ENCODE results near the gene CCDC8. TPM values are rescaled to one million over a fixed set of nuclear protein-coding genes. Genes with fewer than 3 reads are reported as not detected.
A peak's percentile ranks its signal among the peaks of the same experiment; 100 is the strongest.

CCDC8 gene
- total and polyA plus RNA-seq, 3 donors from 2014 or later: 20.1 to 33.8 (median 23.3) TPM

DNA sequence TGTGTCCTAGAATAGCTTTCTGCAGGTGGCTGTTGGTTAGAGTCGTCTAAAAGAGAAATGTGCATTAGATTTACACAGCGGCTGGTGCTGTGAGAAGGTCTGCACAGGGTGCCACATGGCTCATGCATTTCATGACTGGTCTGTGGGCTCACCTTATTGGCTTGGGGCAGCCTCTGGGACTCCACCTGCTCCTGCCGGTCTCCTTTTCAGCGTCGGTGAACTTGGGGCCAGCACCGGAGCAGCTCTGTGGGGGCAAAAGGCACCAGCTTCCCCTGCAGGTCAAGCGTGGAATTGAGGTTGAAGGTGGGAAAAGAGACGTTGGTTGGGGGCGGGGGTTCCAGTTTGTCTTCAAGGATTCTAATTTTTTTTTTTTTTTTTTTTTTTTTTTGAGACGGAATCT, 18.5 kb upstream of the CCDC8 start:
- 57 to 70% methylated on average over 10 of the region's 10 CpGs for WGBS, 2 donors
- intact Hi-C loops (cut with DNase I; ENCODE audit: low total_unique reads): no loop called here

DNA sequence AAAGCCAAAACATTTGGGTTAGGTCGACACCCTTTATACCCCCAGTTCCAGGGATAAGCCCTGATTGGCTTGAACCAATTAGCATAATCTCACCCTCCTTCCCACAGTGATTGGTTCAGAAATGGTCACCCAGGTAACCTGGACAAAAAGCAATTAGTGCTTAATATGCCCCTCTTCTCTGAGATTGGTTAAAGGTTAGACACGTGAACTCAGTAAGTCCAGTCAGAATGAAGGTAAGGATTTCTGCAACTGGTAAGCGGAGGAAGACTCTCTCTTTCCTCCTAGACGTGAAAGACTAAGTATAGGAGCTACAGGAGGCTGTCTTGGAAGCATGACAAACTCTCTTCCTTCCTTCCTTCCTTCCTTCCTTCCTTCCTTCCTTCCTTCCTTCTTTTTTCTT, 16.6 kb upstream of the CCDC8 start:
- WGBS, 2 donors: 56% methylated on average over 4 of the region's 4 CpGs
- intact Hi-C loops (cut with DNase I; ENCODE audit: low total_unique reads): no loop called here
- no peak for DNase-seq
- no peaks in the 10 kb centered on the region for H3K9me3 ChIP-seq
- H3K36me3 ChIP-seq (ENCODE audit: low read depth, missing control alignments): no peaks in the 10 kb centered on the region
- H3K4me1 ChIP-seq: peaks cover 15% of the 10 kb centered on the region
- H3K27ac ChIP-seq: no peak overlapping the region
- TF ChIP-seq, protein P1, sequence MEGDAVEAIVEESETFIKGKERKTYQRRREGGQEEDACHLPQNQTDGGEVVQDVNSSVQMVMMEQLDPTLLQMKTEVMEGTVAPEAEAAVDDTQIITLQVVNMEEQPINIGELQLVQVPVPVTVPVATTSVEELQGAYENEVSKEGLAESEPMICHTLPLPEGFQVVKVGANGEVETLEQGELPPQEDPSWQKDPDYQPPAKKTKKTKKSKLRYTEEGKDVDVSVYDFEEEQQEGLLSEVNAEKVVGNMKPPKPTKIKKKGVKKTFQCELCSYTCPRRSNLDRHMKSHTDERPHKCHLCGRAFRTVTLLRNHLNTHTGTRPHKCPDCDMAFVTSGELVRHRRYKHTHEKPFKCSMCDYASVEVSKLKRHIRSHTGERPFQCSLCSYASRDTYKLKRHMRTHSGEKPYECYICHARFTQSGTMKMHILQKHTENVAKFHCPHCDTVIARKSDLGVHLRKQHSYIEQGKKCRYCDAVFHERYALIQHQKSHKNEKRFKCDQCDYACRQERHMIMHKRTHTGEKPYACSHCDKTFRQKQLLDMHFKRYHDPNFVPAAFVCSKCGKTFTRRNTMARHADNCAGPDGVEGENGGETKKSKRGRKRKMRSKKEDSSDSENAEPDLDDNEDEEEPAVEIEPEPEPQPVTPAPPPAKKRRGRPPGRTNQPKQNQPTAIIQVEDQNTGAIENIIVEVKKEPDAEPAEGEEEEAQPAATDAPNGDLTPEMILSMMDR (IDR thresholded peaks at IDR 0.05): no peak
- TF ChIP-seq POLR2A (IDR thresholded peaks at IDR 0.05): no peak
- H3K4me3 ChIP-seq: no peak overlapping the region
- no peaks in the 10 kb centered on the region for H3K27me3 ChIP-seq

More for the DNA sequence above, 18.5 kb upstream of the CCDC8 start:
- Histone ChIP-seq H3K27me3 (no peaks in the 10 kb centered on the region), H3K36me3 (ENCODE audit: low read depth, missing control alignments) (no peaks in the 10 kb centered on the region), H3K4me1 (peaks cover 11% of the 10 kb centered on the region), H3K27ac (no peak overlapping the region), H3K4me3 (no peak overlapping the region), H3K9me3 (no peaks in the 10 kb centered on the region)
- DNase-seq: no peak
- no peak for TF ChIP-seq POLR2A (IDR thresholded peaks at IDR 0.05)
- TF ChIP-seq, protein P1 (IDR thresholded peaks at IDR 0.05): peak in 1 of 3 experiments; percentile 12

DNA sequence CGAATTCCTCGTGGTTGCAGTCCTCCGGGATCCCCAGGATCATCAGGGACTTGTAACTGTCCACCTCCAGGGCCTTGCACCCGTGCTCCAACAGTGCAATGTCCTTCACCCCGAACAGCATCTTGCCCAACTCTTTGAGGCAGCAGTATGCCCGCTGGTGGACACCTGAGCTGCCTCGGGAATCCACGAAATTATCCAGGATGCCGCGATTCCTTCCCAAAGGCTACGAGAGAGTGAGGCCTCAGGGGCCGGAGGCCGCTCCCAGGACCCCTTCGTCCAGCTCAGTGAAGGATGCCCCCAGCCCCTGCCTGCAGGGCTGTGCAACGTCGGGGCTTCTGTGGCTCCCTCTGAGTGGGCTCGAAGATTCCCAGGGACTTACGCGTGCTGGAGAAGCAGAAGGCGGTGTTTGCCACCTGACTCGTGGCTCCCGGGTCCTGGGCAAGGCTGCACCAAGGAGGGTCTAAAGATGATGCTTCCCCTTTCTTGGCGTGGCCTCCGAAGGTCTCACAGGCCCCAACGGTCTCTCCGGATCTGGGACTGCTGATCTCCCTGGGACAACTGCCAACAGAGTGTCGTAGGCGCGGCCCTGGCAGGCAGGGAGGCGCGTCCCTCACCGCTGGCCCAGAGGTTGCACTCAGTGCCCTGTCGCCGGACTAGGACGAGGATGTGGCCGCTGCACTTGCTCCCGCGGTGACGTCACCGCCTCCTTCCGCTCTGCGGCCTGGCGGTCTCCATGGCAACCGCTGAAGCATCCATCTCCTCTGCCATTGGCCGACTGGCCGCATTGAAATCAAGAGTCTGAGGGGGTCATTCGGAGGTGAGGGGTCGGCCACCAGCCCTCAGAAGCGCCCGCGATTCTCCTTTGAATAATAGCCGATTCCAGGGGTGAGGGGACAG, 15.1 kb upstream of the CCDC8 start, which contains the start of gene PNMA8C:
PNMA8C (minus strand) TSS at position 698 of the 897 bp plus-strand sequence; CDS start at position 121, 577 bp downstream.
- WGBS, 2 donors: 22 to 31% methylated on average over 24 to 43 of the region's 52 CpGs
- DNase-seq: peak; percentile 89
- H3K4me3 ChIP-seq: peak within 1 kb of the TSS; percentile 9 to 20
- no peaks in the 10 kb centered on the region for H3K9me3 ChIP-seq
- no peaks in the 10 kb centered on the region for H3K36me3 ChIP-seq (ENCODE audit: low read depth, missing control alignments)
- no peaks in the 10 kb centered on the region for H3K27me3 ChIP-seq
- H3K4me1 ChIP-seq: peaks cover 15% of the 10 kb centered on the region
- H3K27ac ChIP-seq: no peak within 1 kb of the TSS
- TF ChIP-seq, protein P1 (IDR thresholded peaks at IDR 0.05): no peak
- TF ChIP-seq POLR2A (IDR thresholded peaks at IDR 0.05): no peak
- intact Hi-C loops (cut with DNase I; ENCODE audit: low total_unique reads): no loop called here

DNA sequence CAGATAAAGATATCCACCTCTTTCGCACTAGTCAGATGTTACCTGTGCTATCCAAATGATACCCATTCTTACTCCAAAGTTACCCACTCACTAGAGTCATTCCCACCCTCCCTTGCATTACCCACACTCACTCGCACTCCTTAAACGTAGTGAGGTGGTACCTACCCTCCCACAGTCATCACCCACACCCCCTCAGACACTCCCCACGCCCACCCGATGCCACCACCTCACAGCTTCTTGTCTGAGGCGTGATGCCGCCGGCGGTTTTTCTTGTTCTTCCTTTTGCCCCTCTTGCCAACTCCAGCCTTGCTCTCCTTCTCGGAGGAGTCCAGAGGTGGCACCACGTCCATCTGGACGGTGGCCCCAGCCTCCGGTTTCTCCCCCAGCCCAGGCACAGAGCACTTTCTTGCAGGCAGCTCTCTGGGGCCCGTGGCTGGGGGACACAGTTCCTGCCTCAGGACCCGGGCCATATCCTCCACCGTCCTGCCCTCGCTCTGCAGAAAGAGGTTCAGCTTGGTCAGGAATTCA, 14.2 kb upstream of the CCDC8 start:
- 57 to 65% methylated on average over 17 of the region's 17 CpGs for whole genome bisulfite sequencing, 2 donors
- intact Hi-C loops (cut with DNase I; ENCODE audit: low total_unique reads): no loop called here
- DNase-seq: no peak
- Histone ChIP-seq H3K27ac (no peak overlapping the region), H3K9me3 (no peaks in the 10 kb centered on the region), H3K4me3 (no peak overlapping the region), H3K4me1 (peaks cover 15% of the 10 kb centered on the region), H3K27me3 (no peaks in the 10 kb centered on the region), H3K36me3 (ENCODE audit: low read depth, missing control alignments) (no peaks in the 10 kb centered on the region)
- TF ChIP-seq, protein P1 (IDR thresholded peaks at IDR 0.05): no peak
- no peak for TF ChIP-seq POLR2A (IDR thresholded peaks at IDR 0.05)
